Effector memory CD8-positive, alpha-beta T cell (primary cell): ENCODE results near the gene PKM.

Source experiments
- ATAC-seq: fragments of 150-1000 bp; cut with Tn5 transposase; replicated peaks from 2 replicates; pipeline ENCODE4 v1.10.0; 2021; ENCODE audit warnings: mild to moderate bottlenecking, moderate library complexity
- DNase-seq, 3 experiments: peaks; one replicate each; pipeline ENCODE4 v3.0.0; 2021
- H3K27ac Mint-ChIP-seq, 2 donors: one replicate each; pipeline ENCODE4 v1.8.0; 2022; ENCODE audit warnings: mild to moderate bottlenecking in 2 of 2, mixed read lengths in 2 of 2, moderate library complexity in 2 of 2
- H3K27me3 Mint-ChIP-seq, 2 donors: one replicate each; pipeline ENCODE4 v1.8.0; 2022; ENCODE audit warnings: mixed read lengths in 2 of 2
- H3K36me3 Mint-ChIP-seq: one replicate; pipeline ENCODE4 v1.8.0; 2022; ENCODE audit warnings: mild to moderate bottlenecking, moderate library complexity, mixed read lengths; ENCODE audit not compliant: insufficient read depth
- H3K4me1 Mint-ChIP-seq, 2 donors: one replicate each; pipeline ENCODE4 v1.8.0; 2022; ENCODE audit warnings: low read depth in 2 of 2, mixed read lengths in 2 of 2
- H3K4me3 Mint-ChIP-seq, 2 donors: one replicate each; pipeline ENCODE4 v1.8.0; 2022; ENCODE audit warnings: mild to moderate bottlenecking in 2 of 2, mixed read lengths in 2 of 2, moderate library complexity in 2 of 2
- H3K9me3 Mint-ChIP-seq, 2 donors: one replicate each; pipeline ENCODE4 v1.8.0; 2022; ENCODE audit warnings: mixed read lengths in 2 of 2

PKM gene

GRCh38 chr15:72193836-72194396, 37.1 kb downstream of the PKM start:
- peaks cover 4% of the 10 kb centered on the region in 2 donors for H3K4me1 Mint-ChIP-seq
- DNase-seq, result no peak

GRCh38 chr15:72192416-72192815, 38.6 kb downstream of the PKM start:
- H3K27me3 Mint-ChIP-seq, result peaks cover 16 to 21% of the 10 kb centered on the region in 2 donors
- no peaks in the 10 kb centered on the region for H3K4me1 Mint-ChIP-seq
- DNase-seq (no peak), ATAC-seq (no peak)
- H3K36me3 Mint-ChIP-seq, result peaks cover 3% of the 10 kb centered on the region
- no peak overlapping the region for H3K27ac Mint-ChIP-seq
- H3K9me3 Mint-ChIP-seq, result no peaks in the 10 kb centered on the region
- H3K4me3 Mint-ChIP-seq, result no peak overlapping the region

More at GRCh38 chr15:72193836-72194396, 37.1 kb downstream of the PKM start:
- Mint-ChIP-seq H3K27me3 (peaks cover 21 to 32% of the 10 kb centered on the region in 2 donors), H3K9me3 (no peaks in the 10 kb centered on the region), H3K27ac (no peak overlapping the region), H3K36me3 (peaks cover 11% of the 10 kb centered on the region), H3K4me3 (no peak overlapping the region)
- ATAC-seq, result no peak

- Mint-ChIP-seq H3K4me3 (no peak overlapping the region), H3K36me3 (no peaks in the 10 kb centered on the region), H3K27ac (no peak overlapping the region), H3K9me3 (no peaks in the 10 kb centered on the region), H3K27me3 (peaks cover 18 to 25% of the 10 kb centered on the region in 2 donors), H3K4me1 (no peaks in the 10 kb centered on the region)
- ATAC-seq (no peak), DNase-seq (no peak)
Observed at GRCh38 chr15:72189250-72189902, 41.6 kb downstream of the PKM start.

- H3K4me1 Mint-ChIP-seq, result no peaks in the 10 kb centered on the region
- H3K9me3 Mint-ChIP-seq, result no peaks in the 10 kb centered on the region
- no peak overlapping the region for H3K27ac Mint-ChIP-seq
- peaks cover 25 to 56% of the 10 kb centered on the region in 2 donors for H3K27me3 Mint-ChIP-seq
- ATAC-seq, result no peak
- H3K4me3 Mint-ChIP-seq, result no peak overlapping the region
- no peak for DNase-seq
- no peaks in the 10 kb centered on the region for H3K36me3 Mint-ChIP-seq
Observed at GRCh38 chr15:72184165-72184811, 46.7 kb downstream of the PKM start.

- H3K9me3 Mint-ChIP-seq, result no peaks in the 10 kb centered on the region
- no peak overlapping the region for H3K27ac Mint-ChIP-seq
- H3K36me3 Mint-ChIP-seq, result no peaks in the 10 kb centered on the region
- peaks cover 25 to 56% of the 10 kb centered on the region in 2 donors for H3K27me3 Mint-ChIP-seq
- H3K4me1 Mint-ChIP-seq, result no peaks in the 10 kb centered on the region
- H3K4me3 Mint-ChIP-seq, result no peak overlapping the region
- DNase-seq (no peak), ATAC-seq (no peak)
Observed at GRCh38 chr15:72183781-72184164, 47.2 kb downstream of the PKM start.

GRCh38 chr15:72182673-72183072, 48.3 kb downstream of the PKM start:
- Mint-ChIP-seq H3K27ac (no peak overlapping the region), H3K4me3 (no peak overlapping the region), H3K4me1 (no peaks in the 10 kb centered on the region), H3K27me3 (peaks cover 25 to 56% of the 10 kb centered on the region in 2 donors), H3K9me3 (no peaks in the 10 kb centered on the region), H3K36me3 (no peaks in the 10 kb centered on the region)
- DNase-seq (no peak), ATAC-seq (no peak)

GRCh38 chr15:72182244-72182643, 48.7 kb downstream of the PKM start:
- DNase-seq, result no peak
- no peak overlapping the region for H3K4me3 Mint-ChIP-seq
- no peaks in the 10 kb centered on the region for H3K9me3 Mint-ChIP-seq
- ATAC-seq, result no peak
- no peak overlapping the region for H3K27ac Mint-ChIP-seq
- H3K27me3 Mint-ChIP-seq, result peaks cover 25 to 56% of the 10 kb centered on the region in 2 donors
- H3K36me3 Mint-ChIP-seq, result no peaks in the 10 kb centered on the region
- no peaks in the 10 kb centered on the region for H3K4me1 Mint-ChIP-seq

- Mint-ChIP-seq H3K27me3 (peaks cover 26 to 65% of the 10 kb centered on the region in 2 donors), H3K27ac (no peak overlapping the region), H3K4me1 (no peaks in the 10 kb centered on the region), H3K9me3 (no peaks in the 10 kb centered on the region), H3K4me3 (no peak overlapping the region), H3K36me3 (no peaks in the 10 kb centered on the region)
- ATAC-seq (no peak), DNase-seq (no peak)
Observed at GRCh38 chr15:72180761-72181324, 50.1 kb downstream of the PKM start.

- no peaks in the 10 kb centered on the region for H3K9me3 Mint-ChIP-seq
- no peak for ATAC-seq
Observed at GRCh38 chr15:72179950-72180581, 50.9 kb downstream of the PKM start.

GRCh38 chr15:72178976-72179585, 51.9 kb downstream of the PKM start:
- H3K9me3 Mint-ChIP-seq, result no peaks in the 10 kb centered on the region
- H3K27me3 Mint-ChIP-seq, result peaks cover 36 to 65% of the 10 kb centered on the region in 2 donors
- H3K27ac Mint-ChIP-seq, result no peak overlapping the region
- no peaks in the 10 kb centered on the region for H3K36me3 Mint-ChIP-seq
- no peak overlapping the region for H3K4me3 Mint-ChIP-seq
- H3K4me1 Mint-ChIP-seq, result no peaks in the 10 kb centered on the region
- no peak for ATAC-seq
- no peak for DNase-seq

More at GRCh38 chr15:72179950-72180581, 50.9 kb downstream of the PKM start:
- H3K27me3 Mint-ChIP-seq, result peaks cover 27 to 65% of the 10 kb centered on the region in 2 donors
- no peaks in the 10 kb centered on the region for H3K36me3 Mint-ChIP-seq
- H3K4me3 Mint-ChIP-seq, result no peak overlapping the region
- no peak overlapping the region for H3K27ac Mint-ChIP-seq
- no peaks in the 10 kb centered on the region for H3K4me1 Mint-ChIP-seq
- DNase-seq, result no peak

- H3K9me3 Mint-ChIP-seq, result no peaks in the 10 kb centered on the region
- H3K36me3 Mint-ChIP-seq, result no peaks in the 10 kb centered on the region
- peaks cover 31 to 54% of the 10 kb centered on the region in 2 donors for H3K27me3 Mint-ChIP-seq
- DNase-seq (no peak), ATAC-seq (no peak)
- H3K27ac Mint-ChIP-seq, result no peak overlapping the region
- H3K4me1 Mint-ChIP-seq, result no peaks in the 10 kb centered on the region
- no peak overlapping the region for H3K4me3 Mint-ChIP-seq
Observed at GRCh38 chr15:72176743-72177142, 54.2 kb downstream of the PKM start.

GRCh38 chr15:72176159-72176558, 54.8 kb downstream of the PKM start:
- Mint-ChIP-seq H3K36me3 (no peaks in the 10 kb centered on the region), H3K4me3 (no peak overlapping the region), H3K9me3 (no peaks in the 10 kb centered on the region), H3K27ac (no peak overlapping the region), H3K4me1 (no peaks in the 10 kb centered on the region), H3K27me3 (peaks cover 25 to 48% of the 10 kb centered on the region in 2 donors)
- no peak for DNase-seq
- no peak for ATAC-seq
